Measurements from ENCODE around the gene ENTREP1.

- TF ChIP-seq ZNF8 (CRISPR knock-in tag; IDR thresholded peaks at IDR 0.05), result no peak
- TF ChIP-seq PPARA (CRISPR knock-in tag; IDR thresholded peaks at IDR 0.05; ENCODE audit: borderline replicate concordance), result no peak
- TF ChIP-seq OSR1 (CRISPR knock-in tag; IDR thresholded peaks at IDR 0.05), result no peak
- no peak for TF ChIP-seq CSDC2 (CRISPR knock-in tag; IDR thresholded peaks at IDR 0.05)
- no peak for TF ChIP-seq RARB (CRISPR knock-in tag; IDR thresholded peaks at IDR 0.05)
These were observed 57.1 kb downstream of the ENTREP1 start for GRCh38 chr9:69382135-69382534.
